Hepatocyte (in vitro differentiated cells): ENCODE results near the gene HEPACAM. TPM values are rescaled to one million over a fixed set of nuclear protein-coding genes. Genes with fewer than 3 reads are reported as not detected.

ENCODE experiments used
- DNase-seq: peaks from one replicate; pipeline ENCODE4 v3.0.0-alpha.2; 2016; ENCODE audit warnings: low spot score
- H2AFZ ChIP-seq: fragments of 200-600 bp; sonication (generic); 2 replicates; pipeline ENCODE4 v1.6.0; 2016; ENCODE audit warnings: antibody characterized with exemption, mild to moderate bottlenecking
- H3K27ac ChIP-seq: fragments of 200-600 bp; sonication (generic); 2 replicates; pipeline ENCODE4 v1.5.1; 2016; ENCODE audit warnings: mild to moderate bottlenecking
- H3K27me3 ChIP-seq: fragments of 200-600 bp; sonication (generic); 2 replicates; pipeline ENCODE4 v1.6.1; 2016
- H3K36me3 ChIP-seq: fragments of 200-600 bp; sonication (generic); replicated peaks from 2 replicates; pipeline ENCODE4 v1.5.1; 2016; ENCODE audit warnings: low read depth; ENCODE audit not compliant: insufficient read depth
- H3K4me1 ChIP-seq: fragments of 200-600 bp; sonication (generic); 2 replicates; pipeline ENCODE4 v1.5.1; 2016; ENCODE audit warnings: mild to moderate bottlenecking, moderate library complexity; ENCODE audit not compliant: insufficient read depth
- H3K4me2 ChIP-seq: fragments of 200-600 bp; sonication (generic); 2 replicates; pipeline ENCODE4 v1.6.0; 2016
- H3K4me3 ChIP-seq: fragments of 200-600 bp; sonication (generic); 2 replicates; pipeline ENCODE4 v1.5.1; 2016; ENCODE audit warnings: mild to moderate bottlenecking
- H3K79me2 ChIP-seq: fragments of 200-600 bp; sonication (generic); 2 replicates; pipeline ENCODE4 v1.6.0; 2017; ENCODE audit warnings: mild to moderate bottlenecking
- H3K9me2 ChIP-seq: fragments of 200-600 bp; sonication (generic); replicated peaks from 2 replicates; pipeline ENCODE4 v1.6.0; 2017; ENCODE audit warnings: mild to moderate bottlenecking; ENCODE audit not compliant: insufficient read depth
- H3K9me3 ChIP-seq: fragments of 200-600 bp; sonication (generic); 2 replicates; pipeline ENCODE4 v1.5.1; 2016; ENCODE audit warnings: low read depth, mild to moderate bottlenecking
- H4K20me1 ChIP-seq: fragments of 200-600 bp; sonication (generic); 2 replicates; pipeline ENCODE4 v1.6.0; 2016; ENCODE audit warnings: mild to moderate bottlenecking; ENCODE audit not compliant: insufficient read depth, poor library complexity, severe bottlenecking
- CTCF ChIP-seq: fragments of 200-600 bp; sonication (generic); IDR thresholded peaks from 2 replicates; pipeline ENCODE4 v1.5.1; 2016; ENCODE audit warnings: antibody characterized with exemption, mild to moderate bottlenecking; ENCODE audit not compliant: poor library complexity
- EZH2 ChIP-seq: fragments of 200-600 bp; sonication (generic); IDR thresholded peaks from 2 replicates; pipeline ENCODE4 v1.6.1; 2016; ENCODE audit warnings: antibody characterized with exemption, mild to moderate bottlenecking, borderline replicate concordance
- EZH2phosphoT487 ChIP-seq: fragments of 200-600 bp; sonication (generic); IDR thresholded peaks from one replicate; pipeline ENCODE4 v1.6.1; 2018; ENCODE audit warnings: antibody characterized with exemption, mild to moderate bottlenecking, low read depth, moderate library complexity; ENCODE audit not compliant: unreplicated experiment, severe bottlenecking
- WGBS: methylation state at CpG from one replicate; pipeline ENCODE4 v1.1.6; 2016; ENCODE audit warnings: low lambda C conversion rate; ENCODE audit errors: missing lambda C conversion rate; 5-methylcytosine and 5-hydroxymethylcytosine counted together
- polyA plus RNA-seq: library from polyadenylated mRNA; unstranded; fragments of >200 nt; fragmentation: Nextera tagmentation; extraction: Ambion mirVana; gene quantifications from 2 replicates; pipeline ENCODE4 v1.2.1, GENCODE V29; 2016
- total RNA-seq: library from RNA; depleted of rRNA; stranded (reverse); fragments of >200 nt; gene quantifications from 2 replicates; pipeline ENCODE4 v1.2.3, GENCODE V29; 2014

HEPACAM gene
- total and polyA plus RNA-seq, 2 experiments from 2014 or later = 0.07 TPM; not detected in 1

- Histone ChIP-seq H3K4me2 (no peak overlapping the region), H3K27ac (no peak overlapping the region), H3K9me2 (no peaks in the 10 kb centered on the region), H3K79me2 (no peaks in the 10 kb centered on the region), H3K27me3 (peaks cover 43% of the 10 kb centered on the region), H2AFZ (no peak overlapping the region), H3K36me3 (no peaks in the 10 kb centered on the region), H3K9me3 (no peaks in the 10 kb centered on the region), H3K4me3 (no peak overlapping the region), H4K20me1 (no peaks in the 10 kb centered on the region), H3K4me1 (no peaks in the 10 kb centered on the region)
- DNase-seq = no peak
- WGBS = 57% methylated on average over 6 of the region's 6 CpGs
- TF ChIP-seq EZH2phosphoT487 (no peak), EZH2 (no peak), CTCF (no peak)
These were observed 36.3 kb downstream of the HEPACAM start for GRCh38 chr11:124899383-124900145.

DNA sequence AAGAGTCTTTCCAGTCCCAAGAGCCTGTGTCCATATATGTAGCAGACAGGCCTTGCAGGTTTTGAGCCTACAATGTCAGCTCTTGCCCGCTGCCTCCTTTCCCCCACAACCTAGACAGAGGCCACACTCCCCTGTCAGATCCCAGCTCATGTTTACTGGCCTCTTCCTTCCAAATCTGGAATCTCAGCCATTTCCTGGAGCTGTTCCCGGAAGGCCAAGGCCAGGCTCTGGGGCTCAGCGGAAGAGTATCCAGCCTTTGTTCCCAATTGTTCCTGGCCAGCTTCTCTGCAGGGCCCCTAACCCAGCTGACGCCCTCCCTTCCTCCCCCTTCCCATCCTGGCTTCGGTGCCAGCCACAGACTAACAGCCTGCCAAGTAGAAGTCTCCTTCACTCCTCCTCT is 37.1 kb downstream of the HEPACAM start:
- Histone ChIP-seq H3K4me3 (no peak overlapping the region), H4K20me1 (no peaks in the 10 kb centered on the region), H3K4me2 (no peak overlapping the region), H2AFZ (peak overlapping the region; percentile 58), H3K9me2 (no peaks in the 10 kb centered on the region), H3K27me3 (peaks cover 36% of the 10 kb centered on the region), H3K79me2 (no peaks in the 10 kb centered on the region), H3K36me3 (no peaks in the 10 kb centered on the region), H3K27ac (peak overlapping the region; percentile 71), H3K9me3 (no peaks in the 10 kb centered on the region), H3K4me1 (no peaks in the 10 kb centered on the region)
- no peak for DNase-seq
- TF ChIP-seq CTCF (no peak), EZH2 (no peak), EZH2phosphoT487 (no peak)
- WGBS = 61% methylated on average over 5 of the region's 5 CpGs

DNA sequence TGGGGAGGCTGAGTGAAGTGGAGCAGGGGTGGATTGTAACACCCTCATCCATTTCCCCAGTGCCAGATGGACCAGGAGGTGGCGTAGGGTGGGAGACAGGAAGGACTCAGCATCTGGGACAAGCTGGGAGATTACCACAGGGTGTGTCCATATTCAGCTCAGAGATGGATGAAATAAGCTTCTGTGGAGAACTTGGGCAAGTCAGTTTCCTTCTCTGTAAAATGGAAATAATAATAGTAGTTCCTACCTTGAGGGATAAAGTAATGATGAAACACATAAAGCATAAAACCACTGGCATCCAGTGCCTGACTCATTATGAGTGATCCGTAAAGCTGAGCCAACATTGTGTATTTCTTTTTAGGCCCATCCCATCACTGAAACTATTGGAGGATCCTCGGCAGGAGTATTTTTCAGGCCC is 37.6 kb downstream of the HEPACAM start:
- Histone ChIP-seq H4K20me1 (no peaks in the 10 kb centered on the region), H3K4me1 (no peaks in the 10 kb centered on the region), H3K79me2 (no peaks in the 10 kb centered on the region), H3K4me3 (no peak overlapping the region), H2AFZ (peak overlapping the region; percentile 58), H3K27me3 (peaks cover 32% of the 10 kb centered on the region), H3K4me2 (no peak overlapping the region), H3K9me2 (no peaks in the 10 kb centered on the region), H3K27ac (peak overlapping the region; percentile 71), H3K9me3 (no peaks in the 10 kb centered on the region), H3K36me3 (no peaks in the 10 kb centered on the region)
- 66% methylated on average over 3 of the region's 3 CpGs for WGBS
- no peak for DNase-seq
- TF ChIP-seq CTCF (no peak), EZH2phosphoT487 (no peak), EZH2 (no peak)
